ENCODE data around the gene PRPF40B.
"Not testable (repeated sequence)": the region's sequence is repeated elsewhere in the genome, so short reads cannot be mapped to it uniquely, and the experiment has no call there.

Gene PRPF40B

GRCh38 chr12:49610785-49611184, 12.6 kb upstream of the PRPF40B start:
- not testable (repeated sequence) for H3K27ac ChIP-seq (ENCODE audit: low read depth, low read length); H4K8ac ChIP-seq (ENCODE audit: low read depth, low read length); H2AK5ac ChIP-seq (ENCODE audit: low read length); H3K9ac ChIP-seq (ENCODE audit: low read length); H3K79me2 ChIP-seq (ENCODE audit: control insufficient read depth, insufficient read depth, low read length, poor library complexity); H3K9me3 ChIP-seq (ENCODE audit: insufficient read depth, low read depth, low read length); H4K91ac ChIP-seq (ENCODE audit: low read depth, low read length); H4K12ac ChIP-seq (ENCODE audit: low read depth, low read length); DNase-seq; H2BK5ac ChIP-seq (ENCODE audit: low read depth, low read length, poor library complexity); H3K4ac ChIP-seq (ENCODE audit: low read depth, low read length); H3K4me2 ChIP-seq (ENCODE audit: low read length); H3K14ac ChIP-seq (ENCODE audit: low read length); H2AFZ ChIP-seq (ENCODE audit: insufficient read depth, low read length, poor library complexity); H3K4me3 ChIP-seq (ENCODE audit: low read depth, low read length); H3K4me1 ChIP-seq (ENCODE audit: control insufficient read depth in 1 of 2, insufficient read depth in 2 of 2, low read length in 2 of 2); H2BK120ac ChIP-seq (ENCODE audit: insufficient read depth, low read length, poor library complexity); H3K36me3 ChIP-seq (ENCODE audit: control insufficient read depth in 1 of 2, insufficient read depth in 2 of 2, low read length in 2 of 2); H3K27me3 ChIP-seq (ENCODE audit: insufficient read depth, low read length); H3K23ac ChIP-seq (ENCODE audit: low read length); H3K79me1 ChIP-seq (ENCODE audit: low read length); H2BK12ac ChIP-seq (ENCODE audit: low read length); H3K18ac ChIP-seq (ENCODE audit: low read length)
- WGBS (ENCODE audit: extremely low coverage, insufficient coverage, insufficient read length): no CpG with 5 or more reads among the region's 4 CpGs

GRCh38 chr12:49612210-49612609, 11.2 kb upstream of the PRPF40B start:
- Histone ChIP-seq H3K4me2 (ENCODE audit: low read length) (no peak overlapping the region), H2BK12ac (ENCODE audit: low read length) (no peak overlapping the region), H2BK120ac (ENCODE audit: insufficient read depth, low read length, poor library complexity) (no peak overlapping the region), H3K27me3 (ENCODE audit: insufficient read depth, low read length) (no peaks in the 10 kb centered on the region), H3K4ac (ENCODE audit: low read depth, low read length) (no peak overlapping the region), H3K79me2 (ENCODE audit: control insufficient read depth, insufficient read depth, low read length, poor library complexity) (no peaks in the 10 kb centered on the region), H4K91ac (ENCODE audit: low read depth, low read length) (no peak overlapping the region), H3K79me1 (ENCODE audit: low read length) (no peaks in the 10 kb centered on the region), H3K9ac (ENCODE audit: low read length) (no peak overlapping the region), H3K4me3 (ENCODE audit: low read depth, low read length) (no peak overlapping the region), H3K9me3 (ENCODE audit: insufficient read depth, low read depth, low read length) (no peaks in the 10 kb centered on the region), H3K18ac (ENCODE audit: low read length) (no peak overlapping the region), H3K27ac (ENCODE audit: low read depth, low read length) (no peak overlapping the region), H3K14ac (ENCODE audit: low read length) (no peak overlapping the region), H3K4me1 (ENCODE audit: control insufficient read depth in 1 of 2, insufficient read depth in 2 of 2, low read length in 2 of 2) (peaks cover 0 to 4% of the 10 kb centered on the region in 2 experiments), H4K12ac (ENCODE audit: low read depth, low read length) (no peak overlapping the region), H2AFZ (ENCODE audit: insufficient read depth, low read length, poor library complexity) (no peak overlapping the region), H4K8ac (ENCODE audit: low read depth, low read length) (no peak overlapping the region), H3K23ac (ENCODE audit: low read length) (no peak overlapping the region), H3K36me3 (ENCODE audit: control insufficient read depth in 1 of 2, insufficient read depth in 2 of 2, low read length in 2 of 2) (no peaks in the 10 kb centered on the region), H2BK5ac (ENCODE audit: low read depth, low read length, poor library complexity) (no peak overlapping the region), H2AK5ac (ENCODE audit: low read length) (no peak overlapping the region)
- no peak for DNase-seq

GRCh38 chr12:49615725-49616124, 7.6 kb upstream of the PRPF40B start:
- no peak overlapping the region for H4K8ac ChIP-seq (ENCODE audit: low read depth, low read length)
- no peaks in the 10 kb centered on the region for H3K27me3 ChIP-seq (ENCODE audit: insufficient read depth, low read length)
- H3K4ac ChIP-seq (ENCODE audit: low read depth, low read length): no peak overlapping the region
- no CpG with 5 or more reads among the region's 7 CpGs for WGBS (ENCODE audit: extremely low coverage, insufficient coverage, insufficient read length)
- no peak overlapping the region for H3K4me2 ChIP-seq (ENCODE audit: low read length)
- no peak overlapping the region for H3K27ac ChIP-seq (ENCODE audit: low read depth, low read length)
- peak in 1 of 2 donors; percentile 84 for DNase-seq
- no peak overlapping the region for H3K14ac ChIP-seq (ENCODE audit: low read length)
- H3K4me1 ChIP-seq (ENCODE audit: control insufficient read depth in 1 of 2, insufficient read depth in 2 of 2, low read length in 2 of 2): no peaks in the 10 kb centered on the region
- no peak overlapping the region for H2AFZ ChIP-seq (ENCODE audit: insufficient read depth, low read length, poor library complexity)
- H3K9me3 ChIP-seq (ENCODE audit: insufficient read depth, low read depth, low read length): no peaks in the 10 kb centered on the region
- no peak overlapping the region for H4K12ac ChIP-seq (ENCODE audit: low read depth, low read length)
- H3K18ac ChIP-seq (ENCODE audit: low read length): no peak overlapping the region
- H3K4me3 ChIP-seq (ENCODE audit: low read depth, low read length): no peak overlapping the region
- H3K23ac ChIP-seq (ENCODE audit: low read length): no peak overlapping the region
- H2AK5ac ChIP-seq (ENCODE audit: low read length): no peak overlapping the region
- no peak overlapping the region for H2BK12ac ChIP-seq (ENCODE audit: low read length)
- H4K91ac ChIP-seq (ENCODE audit: low read depth, low read length): no peak overlapping the region
- H3K36me3 ChIP-seq (ENCODE audit: control insufficient read depth in 1 of 2, insufficient read depth in 2 of 2, low read length in 2 of 2): no peaks in the 10 kb centered on the region
- H3K9ac ChIP-seq (ENCODE audit: low read length): no peak overlapping the region
- H2BK120ac ChIP-seq (ENCODE audit: insufficient read depth, low read length, poor library complexity): no peak overlapping the region
- no peaks in the 10 kb centered on the region for H3K79me2 ChIP-seq (ENCODE audit: control insufficient read depth, insufficient read depth, low read length, poor library complexity)
- no peaks in the 10 kb centered on the region for H3K79me1 ChIP-seq (ENCODE audit: low read length)
- H2BK5ac ChIP-seq (ENCODE audit: low read depth, low read length, poor library complexity): no peak overlapping the region

GRCh38 chr12:49616533-49617219, 6.7 kb upstream of the PRPF40B start:
- H3K79me1 ChIP-seq (ENCODE audit: low read length): no peaks in the 10 kb centered on the region
- no peak overlapping the region for H2BK12ac ChIP-seq (ENCODE audit: low read length)
- no peak overlapping the region for H3K27ac ChIP-seq (ENCODE audit: low read depth, low read length)
- H3K14ac ChIP-seq (ENCODE audit: low read length): no peak overlapping the region
- H2AFZ ChIP-seq (ENCODE audit: insufficient read depth, low read length, poor library complexity): no peak overlapping the region
- H3K4me1 ChIP-seq (ENCODE audit: control insufficient read depth in 1 of 2, insufficient read depth in 2 of 2, low read length in 2 of 2): no peaks in the 10 kb centered on the region
- H4K8ac ChIP-seq (ENCODE audit: low read depth, low read length): no peak overlapping the region
- no peak overlapping the region for H2AK5ac ChIP-seq (ENCODE audit: low read length)
- no peak overlapping the region for H3K4me2 ChIP-seq (ENCODE audit: low read length)
- no peaks in the 10 kb centered on the region for H3K27me3 ChIP-seq (ENCODE audit: insufficient read depth, low read length)
- no peak overlapping the region for H2BK5ac ChIP-seq (ENCODE audit: low read depth, low read length, poor library complexity)
- no peak overlapping the region for H2BK120ac ChIP-seq (ENCODE audit: insufficient read depth, low read length, poor library complexity)
- no peak overlapping the region for H4K91ac ChIP-seq (ENCODE audit: low read depth, low read length)
- no peak for DNase-seq
- H3K4me3 ChIP-seq (ENCODE audit: low read depth, low read length): no peak overlapping the region
- H3K36me3 ChIP-seq (ENCODE audit: control insufficient read depth in 1 of 2, insufficient read depth in 2 of 2, low read length in 2 of 2): no peaks in the 10 kb centered on the region
- no peak overlapping the region for H3K23ac ChIP-seq (ENCODE audit: low read length)
- no peak overlapping the region for H3K9ac ChIP-seq (ENCODE audit: low read length)
- no peak overlapping the region for H3K18ac ChIP-seq (ENCODE audit: low read length)
- H3K4ac ChIP-seq (ENCODE audit: low read depth, low read length): no peak overlapping the region
- WGBS (ENCODE audit: extremely low coverage, insufficient coverage, insufficient read length): no CpG with 5 or more reads among the region's 5 CpGs
- no peak overlapping the region for H4K12ac ChIP-seq (ENCODE audit: low read depth, low read length)
- H3K9me3 ChIP-seq (ENCODE audit: insufficient read depth, low read depth, low read length): no peaks in the 10 kb centered on the region
- no peaks in the 10 kb centered on the region for H3K79me2 ChIP-seq (ENCODE audit: control insufficient read depth, insufficient read depth, low read length, poor library complexity)
